Liver (tissue), 9 donors: ENCODE data around the gene KIFBP. TPM values are rescaled to one million over a fixed set of nuclear protein-coding genes. Genes with fewer than 3 reads are reported as not detected.

Experiments used
- DNase-seq: peaks from one replicate; pipeline ENCODE4 v3.0.0-alpha.2; 2017; ENCODE audit warnings: low spot score
- H3K27ac ChIP-seq, 2 donors: one replicate each; pipeline ENCODE4 v1.7.0; 2013; ENCODE audit warnings: inconsistent platforms in 2 of 2, low read length in 2 of 2, control low read depth in 1 of 2, low read depth in 1 of 2, mild to moderate bottlenecking in 1 of 2
- H3K27me3 ChIP-seq, 4 donors: one replicate each; pipeline versions ENCODE4 v1.6.1 to v1.7.0; 2013; ENCODE audit warnings: low read length in 3 of 4, inconsistent platforms in 1 of 4, mild to moderate bottlenecking in 1 of 4, moderate library complexity in 1 of 4; ENCODE audit not compliant: control insufficient read depth in 4 of 4, insufficient read depth in 4 of 4
- H3K36me3 ChIP-seq, 4 donors: one replicate each; pipeline versions ENCODE4 v1.6.1 to v1.7.0; 2013; ENCODE audit warnings: low read length in 3 of 4, mild to moderate bottlenecking in 3 of 4, low read depth in 1 of 4, moderate library complexity in 1 of 4; ENCODE audit not compliant: control insufficient read depth in 4 of 4, insufficient read depth in 3 of 4
- H3K4me1 ChIP-seq, 4 donors: one replicate each; pipeline versions ENCODE4 v1.6.1 to v1.7.0; 2013; ENCODE audit warnings: low read length in 3 of 4, mild to moderate bottlenecking in 3 of 4, moderate library complexity in 1 of 4; ENCODE audit not compliant: control insufficient read depth in 4 of 4, insufficient read depth in 4 of 4
- H3K4me3 ChIP-seq, 3 donors: one replicate each; pipeline versions ENCODE4 v1.6.1 to v1.7.0; 2013; ENCODE audit warnings: low read length in 3 of 3, control low read depth in 1 of 3, low read depth in 1 of 3, mild to moderate bottlenecking in 1 of 3
- H3K9ac ChIP-seq, 2 donors: one replicate each; pipeline ENCODE4 v1.7.0; 2013; ENCODE audit warnings: low read length in 2 of 2, mild to moderate bottlenecking in 2 of 2, moderate library complexity in 2 of 2, control low read depth in 1 of 2, low read depth in 1 of 2
- H3K9me3 ChIP-seq, 4 donors: one replicate each; pipeline versions ENCODE4 v1.6.1 to v1.7.0; 2013; ENCODE audit warnings: low read length in 3 of 4; ENCODE audit not compliant: control insufficient read depth in 4 of 4
- CTCF ChIP-seq: fragments of 150-350 bp; IDR thresholded peaks from 2 replicates; pipeline ENCODE4 v1.5.1; 2017; ENCODE audit warnings: improper control_type of control experiment, low read depth, low read length; ENCODE audit not compliant: missing input control
- EGR1 ChIP-seq, 2 donors: IDR thresholded peaks; 2 replicates each; pipeline ENCODE4 v1.6.1; 2016 to 2018; ENCODE audit warnings: antibody characterized with exemption in 2 of 2, low read depth in 2 of 2
- FOXA1 ChIP-seq: IDR thresholded peaks from 2 replicates; pipeline ENCODE4 v1.6.1; 2016; ENCODE audit warnings: antibody characterized with exemption
- GABPA ChIP-seq, 2 donors: IDR thresholded peaks in 1 of 2; conservative IDR thresholded peaks in 1 of 2; 2 replicates each; pipeline ENCODE4 v1.6.1; 2016; ENCODE audit warnings: antibody characterized with exemption in 2 of 2, mild to moderate bottlenecking in 1 of 2, moderate library complexity in 1 of 2
- HNF4G ChIP-seq: IDR thresholded peaks from 2 replicates; pipeline ENCODE4 v1.6.1; 2016; ENCODE audit warnings: antibody characterized with exemption
- JUND ChIP-seq, 2 donors: IDR thresholded peaks; 2 replicates each; pipeline ENCODE4 v1.6.1; 2016; ENCODE audit warnings: antibody characterized with exemption in 2 of 2
- NR2F2 ChIP-seq: IDR thresholded peaks from 2 replicates; pipeline ENCODE4 v1.6.1; 2016; ENCODE audit warnings: antibody characterized with exemption
- RXRA ChIP-seq, 2 donors: IDR thresholded peaks; 2 replicates each; pipeline ENCODE4 v1.6.1; 2017 to 2018; ENCODE audit warnings: antibody characterized with exemption in 2 of 2, mild to moderate bottlenecking in 1 of 2
- SP1 ChIP-seq: IDR thresholded peaks from 2 replicates; pipeline ENCODE4 v1.6.1; 2018; ENCODE audit warnings: antibody characterized with exemption, mild to moderate bottlenecking
- TAF1 ChIP-seq: conservative IDR thresholded peaks from 2 replicates; pipeline ENCODE4 v1.6.1; 2016; ENCODE audit warnings: antibody characterized with exemption, mild to moderate bottlenecking
- YY1 ChIP-seq: IDR thresholded peaks from 2 replicates; pipeline ENCODE4 v1.6.1; 2016; ENCODE audit warnings: antibody characterized with exemption, mild to moderate bottlenecking
- ZBTB33 ChIP-seq: IDR thresholded peaks from 2 replicates; pipeline ENCODE4 v1.6.1; 2016; ENCODE audit warnings: antibody characterized with exemption
- WGBS: extraction: QIAGEN DNeasy Blood & Tissue Kit; methylation state at CpG from one replicate; pipeline ENCODE4 v1.1.7; 2013; 5-methylcytosine and 5-hydroxymethylcytosine counted together
- polyA plus RNA-seq, 2 donors: library from polyadenylated mRNA; stranded (reverse) in 1 of 2; unstranded in 1 of 2; fragments of 200-250 nt in 1 of 2; fragments of >200 nt in 1 of 2; fragmentation: Nextera tagmentation in 1 of 2; extraction: Ambion mirVana in 1 of 2; gene quantifications; one replicate each; pipeline versions ENCODE4 v1.2.1 to v1.2.3, GENCODE V29; 2013 to 2015
- total RNA-seq, 2 donors: library from RNA; depleted of rRNA; stranded (reverse); fragments of >200 nt; gene quantifications; one replicate each; pipeline ENCODE4 v1.2.3, GENCODE V29; 2014
- TF ChIP-seq, protein P1 (sequence below): IDR thresholded peaks from 2 replicates; pipeline ENCODE4 v1.6.1; 2016; ENCODE audit warnings: antibody characterized with exemption
- donor health status: healthy.
- donor health status: healthy.
- donor health status: healthy.
- donor health status: healthy.
- donor health status: healthy.

The KIFBP gene
- total and polyA plus RNA-seq, 4 donors: 5.7 to 11.2 (median 7.9) TPM

GRCh38 chr10:68950598-68950997 is 38.0 kb upstream of the KIFBP start:
- DNase-seq: no peak
- 96% methylated on average over 3 of the region's 3 CpGs for WGBS
- TF ChIP-seq EGR1 (IDR thresholded peaks at IDR 0.05; ENCODE audit: low read depth in 2 of 2) (no peak), FOXA1 (no peak), NR2F2 (no peak)
- Histone ChIP-seq H3K9me3 (no peaks in the 10 kb centered on the region), H3K27me3 (no peaks in the 10 kb centered on the region), H3K4me1 (peaks cover 2 to 9% (median 6%) of the 10 kb centered on the region in 4 donors), H3K9ac (no peak overlapping the region), H3K36me3 (peaks cover 4 to 37% (median 16%) of the 10 kb centered on the region in 4 donors), H3K27ac (no peak overlapping the region), H3K4me3 (no peak overlapping the region)

GRCh38 chr10:68954904-68955303 is 33.7 kb upstream of the KIFBP start:
- TF ChIP-seq HNF4G (no peak), SP1 (no peak)
- H3K9me3 ChIP-seq: no peaks in the 10 kb centered on the region
- peaks cover 0 to 9% (median 4%) of the 10 kb centered on the region in 4 donors for H3K36me3 ChIP-seq
- WGBS: 93% methylated on average over 12 of the region's 12 CpGs
- no peaks in the 10 kb centered on the region for H3K27me3 ChIP-seq
- no peak overlapping the region for H3K4me3 ChIP-seq
- H3K9ac ChIP-seq: no peak overlapping the region
- no peak overlapping the region for H3K27ac ChIP-seq
- DNase-seq: no peak
- H3K4me1 ChIP-seq: peaks cover 5 to 15% (median 7%) of the 10 kb centered on the region in 4 donors

DNA sequence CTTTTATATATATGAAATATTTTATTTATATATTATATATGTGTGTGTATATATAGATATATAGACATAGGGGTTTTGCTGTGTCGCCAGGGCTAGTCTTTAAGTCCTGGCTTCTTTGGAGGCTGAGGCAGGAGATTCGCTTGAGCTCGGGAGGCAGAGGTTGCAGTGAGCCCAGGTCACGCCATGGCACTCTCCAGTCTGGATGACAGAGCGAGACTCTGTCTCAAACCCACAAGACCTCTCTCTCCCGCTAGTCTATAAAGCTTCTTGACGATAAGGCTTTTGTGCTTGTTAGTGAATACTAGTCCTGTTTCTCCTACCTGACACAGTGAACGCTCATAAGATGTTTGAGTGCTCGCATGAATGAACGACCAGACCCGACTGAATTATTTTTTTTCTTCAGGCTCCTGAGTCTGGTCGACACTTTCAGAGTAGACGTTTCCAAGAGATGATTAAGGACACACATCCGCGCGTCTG is 33.2 kb upstream of the KIFBP start:
- DNase-seq: peak; percentile 39
- WGBS: 6% methylated on average over 16 of the region's 16 CpGs
- Histone ChIP-seq H3K9ac (peak overlapping the region; percentile 73 to 90), H3K27ac (peak overlapping the region; percentile 98 to 99), H3K9me3 (no peaks in the 10 kb centered on the region), H3K27me3 (no peaks in the 10 kb centered on the region), H3K4me1 (peaks cover 5 to 15% (median 7%) of the 10 kb centered on the region in 4 donors), H3K4me3 (peak overlapping the region; percentile 87 to 97 (median 92)), H3K36me3 (peaks cover 0 to 8% (median 6%) of the 10 kb centered on the region in 4 donors)
- no peak for TF ChIP-seq JUND (IDR thresholded peaks at IDR 0.05)
- TF ChIP-seq, protein P1, sequence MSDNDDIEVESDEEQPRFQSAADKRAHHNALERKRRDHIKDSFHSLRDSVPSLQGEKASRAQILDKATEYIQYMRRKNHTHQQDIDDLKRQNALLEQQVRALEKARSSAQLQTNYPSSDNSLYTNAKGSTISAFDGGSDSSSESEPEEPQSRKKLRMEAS: no peak
- TF ChIP-seq RXRA (IDR thresholded peaks at IDR 0.05): no peak
- TF ChIP-seq YY1: no peak
- TF ChIP-seq ZBTB33: no peak
- TF ChIP-seq CTCF: no peak
- TF ChIP-seq TAF1: no peak
- TF ChIP-seq GABPA (IDR thresholded peaks at IDR 0.05 in 1 of 2, conservative IDR thresholded peaks at IDR 0.05 in 1 of 2): no peak
